Activated CD4-positive, CD25-positive, alpha-beta regulatory T cell (primary cell): ENCODE measurements around the gene UCHL3.
"Not testable (repeated sequence)": the region's sequence is repeated elsewhere in the genome, so short reads cannot be mapped to it uniquely, and the experiment has no call there.

Experiments used
- DNase-seq, 4 experiments: peaks; one replicate each; lab custom pipeline; 2025; lab: John Stamatoyannopoulos, UW

Gene UCHL3

DNA sequence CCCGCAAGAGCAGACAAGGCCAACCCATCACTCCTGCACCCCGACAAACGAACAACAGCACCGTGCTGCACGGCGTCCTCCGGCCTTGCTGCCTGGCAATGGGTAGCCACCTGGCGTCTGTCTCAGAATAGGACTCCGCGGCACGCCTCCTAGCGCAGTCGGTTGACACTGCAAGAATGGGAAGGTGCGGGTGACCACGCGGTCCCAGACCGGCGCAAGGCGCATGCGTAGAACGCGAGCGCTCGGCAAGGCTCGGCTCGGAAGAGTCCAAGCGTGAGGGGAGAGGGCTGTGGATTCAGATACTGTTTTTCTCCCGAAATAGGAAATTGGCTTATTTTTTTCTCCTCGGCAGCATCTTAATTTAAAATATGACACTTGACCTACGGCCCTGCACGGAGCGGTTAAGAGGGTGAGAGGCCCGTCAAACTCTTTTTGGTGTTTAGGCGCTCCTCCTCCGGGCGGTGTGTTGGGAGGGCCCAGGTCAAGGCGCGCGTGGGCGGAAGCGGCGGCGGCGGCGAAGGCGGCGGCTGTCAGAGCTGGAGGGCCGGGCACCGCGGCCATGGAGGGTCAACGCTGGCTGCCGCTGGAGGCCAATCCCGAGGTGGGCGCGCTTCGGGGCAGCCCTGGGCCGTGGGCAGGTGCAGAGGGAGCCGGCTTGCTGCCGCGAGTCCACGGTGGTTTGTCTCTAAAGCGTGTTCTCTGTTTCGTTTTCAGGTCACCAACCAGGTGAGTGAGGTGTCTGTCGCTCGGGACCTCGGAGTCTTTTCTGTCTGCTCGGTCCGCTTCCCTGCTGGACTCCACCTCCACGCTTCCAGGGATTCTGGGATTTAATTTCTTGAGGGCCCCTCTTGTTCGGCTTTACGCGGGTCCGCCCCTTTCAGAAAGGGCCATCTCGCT lies at the start of gene UCHL3:
UCHL3 (plus strand) TSS at position 530 of the 897 bp plus-strand sequence; CDS start at position 560, 30 bp downstream.
- DNase-seq: peak; percentile 87 to 98 (median 95)

DNA sequence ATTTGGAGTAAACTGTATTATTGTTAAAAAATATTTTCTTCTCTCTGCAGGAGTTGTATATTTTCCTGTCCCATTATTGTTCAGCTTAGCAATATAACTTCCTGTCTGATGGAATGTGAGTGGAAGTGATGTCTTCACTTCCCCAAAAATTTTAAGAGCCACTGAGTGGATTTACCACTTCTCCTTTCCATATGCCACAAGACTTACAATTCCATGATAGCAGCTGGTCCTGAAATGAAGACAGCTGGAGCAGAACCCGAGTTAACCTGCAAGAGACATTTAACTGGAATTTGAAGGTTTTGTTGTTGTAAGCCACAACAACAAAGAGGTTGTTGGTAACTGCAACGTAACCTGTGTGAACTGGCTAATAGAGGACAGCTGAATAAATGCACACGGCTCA lies 44.3 kb upstream of the UCHL3 start:
- no peak for DNase-seq

DNA sequence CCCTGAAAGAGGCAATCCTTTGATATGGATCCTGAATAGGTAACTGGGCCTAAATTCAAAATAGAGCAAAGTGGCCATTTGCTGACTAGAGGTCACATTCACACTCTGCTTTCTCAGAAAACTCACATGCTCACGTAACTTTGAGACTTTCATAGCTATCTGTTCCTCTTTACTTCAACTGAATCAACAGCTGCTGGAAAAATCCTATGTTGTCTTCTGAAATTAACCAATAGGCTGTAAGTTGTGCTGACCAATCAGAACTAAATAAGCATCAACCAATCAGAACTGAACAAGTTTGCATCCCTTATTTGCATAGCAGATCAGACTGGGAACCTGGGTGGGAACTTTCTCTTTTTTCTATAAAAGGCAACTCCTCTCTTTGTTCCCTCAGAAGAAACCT lies 43.6 kb upstream of the UCHL3 start:
- DNase-seq: no peak

DNA sequence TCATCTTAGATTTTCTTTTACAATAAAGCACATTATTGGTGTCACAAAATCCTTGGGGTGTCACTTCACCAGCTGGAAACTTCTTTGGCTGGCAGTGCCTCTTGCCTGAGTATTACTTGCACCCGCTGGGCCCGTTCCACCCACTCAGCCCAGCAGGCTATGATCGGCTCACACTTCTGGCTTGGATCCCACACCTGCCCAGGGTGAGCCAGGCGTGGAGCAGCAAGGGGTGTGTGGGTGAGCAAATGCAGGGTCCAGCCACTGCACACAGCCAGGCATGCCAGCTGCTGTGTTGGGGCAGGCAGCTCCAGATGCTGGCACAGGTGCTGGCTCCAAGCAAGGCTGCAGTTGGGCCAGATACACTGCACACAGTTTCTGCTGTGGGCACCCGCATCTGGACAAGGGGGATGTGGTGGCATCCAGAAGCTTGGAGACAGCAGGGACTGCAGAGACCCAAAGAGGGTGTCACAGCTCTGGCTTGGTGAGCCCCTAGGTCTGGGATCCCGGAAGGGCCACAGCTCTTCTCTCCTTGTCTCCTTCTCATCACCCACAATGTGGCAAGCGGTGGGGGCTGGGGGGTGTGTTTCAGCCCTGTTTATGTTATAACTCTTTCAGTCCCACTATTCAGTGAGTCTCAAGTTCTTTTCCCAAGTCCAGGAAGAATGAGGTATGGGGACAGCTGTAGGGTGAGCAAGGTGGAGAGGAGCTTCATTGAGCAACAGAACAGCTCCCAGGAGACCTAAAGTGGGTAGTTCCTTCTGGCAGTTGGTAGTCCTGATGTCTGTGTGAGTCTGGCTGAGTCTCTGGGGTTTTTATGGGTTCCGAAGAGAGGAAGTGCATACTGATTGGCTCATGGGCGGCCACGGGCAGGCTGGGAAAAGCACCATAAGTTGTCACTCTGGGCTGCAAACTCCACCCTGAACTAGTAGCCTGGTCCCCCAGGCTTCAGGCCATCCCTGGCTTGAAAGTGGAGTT lies 42.3 kb upstream of the UCHL3 start:
- no peak for DNase-seq

DNA sequence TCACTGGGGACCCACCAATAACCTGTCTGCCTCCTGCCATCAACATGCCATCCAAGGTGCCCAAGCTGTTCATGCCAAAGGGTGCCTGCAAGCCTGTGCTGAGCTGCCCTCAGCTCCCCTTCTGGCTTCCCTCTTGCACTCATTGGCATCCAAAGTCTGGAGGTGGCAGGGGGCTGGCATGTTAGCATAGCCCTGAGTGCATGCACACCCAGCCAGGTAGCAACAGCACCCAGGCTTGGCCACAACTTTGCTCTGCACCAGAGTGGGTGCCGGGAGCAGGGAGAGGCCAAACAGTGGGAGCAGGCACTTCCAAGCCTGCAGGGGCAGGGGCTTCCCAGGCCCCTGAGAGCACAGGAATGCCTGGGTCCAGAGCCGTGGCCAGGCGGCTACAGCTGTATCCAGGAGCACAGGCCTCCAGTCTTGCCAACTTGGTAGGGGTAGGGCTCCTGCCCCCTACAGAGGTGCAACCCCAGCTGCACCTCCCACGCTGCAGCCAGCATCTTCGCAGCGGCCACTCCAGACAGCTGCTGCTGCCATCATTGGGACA lies 41.5 kb upstream of the UCHL3 start:
- DNase-seq: no peak

DNA sequence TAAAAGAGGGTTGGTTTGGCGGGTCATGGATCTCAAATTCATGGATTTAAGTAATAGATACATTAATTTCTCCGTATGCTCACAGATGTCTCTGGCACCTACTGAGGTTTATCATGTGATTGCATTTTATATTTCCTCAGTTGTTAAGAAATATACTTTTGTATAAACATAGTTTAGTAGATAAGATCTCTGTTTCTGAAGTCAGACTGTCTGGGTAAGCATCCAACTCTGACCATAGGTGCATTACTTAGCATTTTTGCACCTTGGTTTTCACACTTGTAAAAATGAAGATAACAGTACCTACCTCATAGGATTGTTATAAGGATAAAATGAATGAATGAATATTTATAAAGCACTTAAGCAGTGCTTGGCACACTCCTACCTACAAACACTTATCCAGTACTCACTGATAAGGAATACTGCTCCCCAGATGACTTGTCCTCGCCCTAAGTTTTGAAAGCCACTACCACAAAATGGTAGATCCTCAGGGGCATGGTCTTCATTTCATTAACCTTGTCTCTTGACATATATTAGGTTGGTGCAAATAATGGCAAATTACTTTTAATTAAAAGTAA lies 38.5 kb upstream of the UCHL3 start:
- DNase-seq: no peak

DNA sequence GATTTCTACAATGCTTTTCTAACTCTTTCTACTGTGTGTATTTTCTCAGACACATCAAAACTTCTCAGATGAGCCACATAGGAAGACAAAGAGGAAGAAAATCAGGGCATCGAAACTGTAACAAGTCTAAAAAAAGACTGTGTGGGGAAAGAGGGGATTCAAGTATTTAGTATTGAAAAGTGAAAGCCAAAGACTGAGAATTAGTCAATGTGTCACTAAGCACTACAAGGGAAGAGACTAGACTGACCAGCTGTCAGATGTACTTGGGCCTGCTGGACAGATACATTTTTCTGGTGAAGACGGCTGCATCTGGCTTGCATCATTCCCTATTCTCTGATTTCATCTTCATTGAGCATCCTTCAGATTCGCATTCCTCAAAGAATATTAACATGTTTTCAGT lies 37.3 kb upstream of the UCHL3 start:
- DNase-seq: no peak

DNA sequence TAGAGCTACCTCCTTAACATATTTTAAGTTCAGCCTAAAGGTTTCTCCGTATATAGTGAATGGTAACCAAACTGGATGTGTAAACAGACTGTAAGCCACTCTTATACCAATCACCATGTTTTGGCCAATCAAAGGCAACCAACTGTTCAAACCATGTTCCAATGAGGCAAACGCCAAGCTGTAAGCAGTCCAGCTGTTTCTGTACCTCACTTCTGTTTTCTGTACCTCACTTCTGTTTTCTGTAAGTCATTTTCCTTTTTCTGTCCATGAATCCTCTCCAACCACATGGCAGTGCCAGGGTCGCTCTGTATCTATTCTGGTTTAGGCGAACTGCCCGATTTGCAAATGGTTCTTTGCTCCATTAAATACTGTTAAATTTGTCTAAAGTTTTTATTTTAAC lies 36.3 kb upstream of the UCHL3 start:
- no peak for DNase-seq

DNA sequence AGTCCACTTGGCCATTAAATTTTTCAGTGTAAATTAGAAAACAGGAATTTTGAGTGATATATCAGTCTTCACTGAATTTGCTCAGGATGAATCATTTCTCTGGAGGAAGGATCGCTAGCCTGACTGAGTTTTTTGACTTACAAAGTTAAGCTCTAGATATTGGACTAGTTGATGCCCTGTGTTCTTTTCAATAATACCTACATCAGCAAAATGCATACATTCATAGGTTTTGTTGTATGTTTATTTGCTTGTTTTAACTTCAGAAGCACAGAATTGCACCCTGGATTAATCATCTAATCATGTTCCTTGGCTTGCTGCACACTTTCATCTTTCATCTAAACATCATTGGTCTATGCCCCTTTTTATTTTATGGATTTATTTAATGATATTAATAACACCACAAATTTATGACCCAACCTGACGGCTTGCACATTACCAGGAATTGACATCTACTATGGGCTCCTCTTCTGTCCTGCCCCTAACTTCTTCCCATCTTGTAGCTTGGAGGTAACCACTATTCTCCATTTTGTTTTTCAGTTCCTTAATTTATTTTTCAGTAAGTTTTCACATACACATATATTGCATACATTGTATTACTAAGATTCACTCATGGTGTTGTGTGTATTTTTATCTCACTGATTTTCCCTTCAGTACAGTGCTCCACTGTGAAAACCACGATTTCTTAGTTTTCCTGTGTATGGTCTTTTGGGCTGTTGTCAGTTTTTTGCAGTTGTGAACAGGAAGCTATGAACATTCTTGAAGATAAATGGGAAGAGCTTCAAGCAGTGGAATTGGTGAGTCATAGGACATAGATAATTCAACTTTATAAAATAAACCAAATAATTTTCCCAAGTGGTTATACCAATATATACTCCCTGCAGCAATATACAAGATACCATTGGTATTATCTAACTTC lies 35.3 kb upstream of the UCHL3 start:
- no peak for DNase-seq

DNA sequence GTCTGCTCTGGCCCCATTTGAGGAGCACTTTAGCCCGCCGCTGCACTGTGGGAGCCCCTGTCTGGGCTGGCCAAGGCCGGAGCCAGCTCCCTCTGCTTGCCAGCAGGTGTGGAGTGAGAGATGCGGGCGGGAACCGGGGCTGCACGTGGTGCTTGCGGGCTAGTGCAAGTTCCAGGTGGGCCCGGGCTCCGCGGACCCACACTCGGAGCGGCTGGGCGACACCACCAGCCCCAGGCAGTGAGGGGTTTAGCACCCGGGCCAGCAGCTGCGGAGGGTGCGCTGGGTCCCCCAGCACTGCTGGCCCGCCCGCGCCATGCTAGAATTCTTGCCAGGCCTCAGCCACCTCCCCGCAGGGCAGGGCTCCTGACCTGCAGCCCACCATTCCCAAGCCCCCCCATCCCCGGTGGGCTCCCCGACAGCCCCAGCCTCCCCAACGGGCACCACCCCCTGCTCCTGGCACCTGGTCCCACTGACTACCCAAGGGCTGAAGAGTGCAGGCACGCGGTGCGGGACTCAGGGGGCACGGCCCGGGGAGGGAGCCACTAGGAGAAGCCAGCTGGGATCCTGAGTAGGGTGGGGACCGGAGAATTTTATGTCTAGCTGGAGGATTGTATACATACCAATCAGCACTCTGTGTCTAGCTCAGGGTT lies 31.0 kb upstream of the UCHL3 start:
- no peak for DNase-seq

DNA sequence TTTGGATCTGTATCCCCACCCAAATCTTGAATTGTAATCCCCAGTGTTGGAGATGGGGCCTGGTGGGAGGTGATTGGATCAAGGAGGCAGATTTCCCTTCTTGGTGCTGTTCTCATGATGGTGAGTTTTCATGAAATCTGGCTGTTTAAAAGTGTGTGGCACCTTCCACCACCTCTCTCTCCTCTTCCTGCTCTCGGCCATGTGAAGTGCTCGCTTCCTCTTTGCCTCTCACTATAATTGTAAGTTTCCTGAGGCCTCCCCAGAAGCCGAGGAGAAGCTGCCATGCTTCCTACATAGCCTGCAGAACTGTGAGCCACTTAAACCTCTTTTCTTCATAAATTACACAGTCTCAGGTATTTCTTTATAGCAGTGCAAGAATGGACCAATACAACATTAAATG lies 27.6 kb upstream of the UCHL3 start:
- no peak for DNase-seq

DNA sequence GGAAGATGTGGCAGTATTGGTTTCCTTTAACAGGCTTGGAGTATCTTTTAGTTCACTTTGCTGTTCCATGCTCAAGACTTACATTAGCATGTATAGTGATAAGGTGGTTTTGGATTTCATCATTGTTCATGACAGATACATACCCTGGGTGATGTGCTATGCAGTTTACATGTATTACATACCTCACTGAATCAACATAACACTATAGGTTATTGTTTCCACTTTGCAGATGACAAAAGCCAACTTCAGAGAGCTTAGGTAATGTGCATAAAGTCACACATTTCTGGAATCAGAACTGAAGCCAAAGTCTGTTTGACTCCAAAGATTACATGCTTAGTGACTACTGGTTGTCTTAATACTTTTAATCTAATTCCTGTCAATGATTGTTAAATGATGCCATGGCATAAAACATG lies 19.0 kb upstream of the UCHL3 start:
- DNase-seq: no peak

DNA sequence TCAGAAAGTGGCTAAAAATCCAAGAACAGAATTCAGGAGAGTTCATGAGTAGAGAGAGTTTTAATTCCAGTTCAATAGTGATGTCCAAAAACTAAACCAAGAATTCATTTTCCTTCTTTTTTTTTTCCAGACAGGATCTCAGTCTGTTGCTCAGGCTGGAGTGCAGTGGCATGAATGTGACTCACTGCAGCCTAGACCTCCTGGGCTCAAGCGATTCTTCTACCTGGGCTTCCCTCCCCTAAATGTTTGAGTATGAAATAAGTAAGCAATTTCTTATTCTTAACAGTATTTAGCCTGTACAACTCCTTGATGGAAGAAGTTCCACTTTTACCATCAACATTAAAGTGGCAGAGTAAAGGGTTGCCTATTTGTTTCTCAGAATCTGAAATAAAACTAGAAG lies 15.7 kb upstream of the UCHL3 start:
- no peak for DNase-seq

DNA sequence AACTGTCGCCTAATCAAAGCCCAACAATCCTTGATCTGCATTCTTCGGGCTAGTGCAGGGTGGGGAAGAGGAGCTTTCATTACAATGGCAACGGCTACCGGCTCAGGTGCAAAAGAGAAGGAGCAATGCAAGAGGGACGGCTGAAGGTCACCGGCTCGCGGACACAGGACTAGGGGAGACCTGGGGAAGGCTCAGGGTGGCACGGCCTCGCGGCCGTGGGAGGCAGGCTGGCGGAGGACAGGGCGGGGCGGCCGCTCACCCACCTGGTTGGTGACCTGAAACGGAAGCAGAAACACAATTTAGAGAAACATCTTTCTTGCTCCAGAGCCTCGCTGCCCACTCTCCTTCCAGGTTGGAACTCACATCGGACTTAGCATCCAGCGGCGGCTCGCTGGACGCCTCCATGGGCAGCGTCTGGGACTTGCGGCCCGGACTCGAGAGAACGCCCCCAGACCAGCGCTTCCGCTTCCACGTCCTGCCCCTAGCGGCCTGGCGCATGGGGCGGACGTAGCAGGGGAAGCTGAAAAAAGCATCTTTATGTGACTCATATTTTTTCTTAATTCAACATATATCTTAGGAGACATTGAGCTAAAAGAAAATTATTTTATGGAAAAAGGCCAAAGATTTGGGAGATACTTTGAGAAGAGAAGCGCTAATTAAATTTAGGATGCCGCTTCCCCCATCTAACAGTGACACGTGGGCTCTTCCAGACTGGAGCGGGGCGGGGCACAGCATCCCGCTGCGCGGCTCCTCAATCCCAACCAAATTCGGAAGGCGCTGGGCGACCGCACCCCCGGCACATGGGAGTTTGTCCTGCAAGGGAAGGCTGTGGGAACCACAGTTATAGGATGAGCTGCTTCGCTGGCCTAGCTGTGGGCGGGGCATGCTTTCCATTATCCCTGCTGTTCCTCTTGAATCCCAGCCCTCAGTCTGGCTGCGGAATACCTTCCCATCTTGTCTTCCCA lies 11.9 kb upstream of the UCHL3 start, which contains the start of gene COMMD6:
COMMD6 (minus strand) TSS at position 441 of the 965 bp plus-strand sequence; CDS start at position 405, 36 bp downstream.
- peak; percentile 43 to 46 (median 44) for DNase-seq

DNA sequence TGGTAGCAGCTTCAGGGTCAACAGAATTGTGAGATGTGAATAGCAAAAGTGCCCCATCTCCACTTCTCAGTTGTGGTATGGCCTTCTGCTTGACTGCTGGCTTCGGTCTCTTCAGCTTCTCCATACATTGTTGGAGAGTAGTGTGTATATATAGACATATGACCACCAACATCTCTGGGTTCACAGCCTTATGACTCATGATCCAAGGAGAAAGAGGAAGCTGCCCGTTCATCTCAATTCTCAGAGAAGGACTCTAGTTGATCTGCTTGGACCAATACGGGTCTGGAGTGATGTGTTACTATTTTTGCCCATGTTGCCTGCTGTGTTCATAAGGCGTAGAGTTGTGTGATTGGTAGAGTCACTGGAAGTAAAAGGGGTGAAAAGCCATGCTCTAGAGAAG lies 8.3 kb upstream of the UCHL3 start:
- no peak for DNase-seq

DNA sequence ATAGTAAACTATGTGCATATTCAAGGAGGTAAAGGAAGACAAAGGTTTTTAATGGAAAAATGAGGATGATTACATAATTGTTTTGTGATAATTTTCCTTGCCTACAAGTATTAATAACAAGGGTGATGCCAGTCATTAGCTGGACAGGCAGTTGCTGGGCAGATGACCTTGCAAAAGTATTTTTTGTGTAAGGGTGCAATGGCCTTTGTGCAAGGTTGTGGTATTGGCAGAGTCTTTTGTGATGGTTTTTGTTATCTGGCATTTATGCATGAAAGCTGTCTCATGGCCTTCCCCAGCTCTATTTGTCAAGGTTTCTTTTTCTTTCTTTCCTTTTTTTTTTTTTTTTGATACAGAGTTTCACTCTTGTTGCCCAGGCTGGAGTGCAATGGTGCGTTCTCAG lies 7.6 kb upstream of the UCHL3 start:
- DNase-seq: no peak

DNA sequence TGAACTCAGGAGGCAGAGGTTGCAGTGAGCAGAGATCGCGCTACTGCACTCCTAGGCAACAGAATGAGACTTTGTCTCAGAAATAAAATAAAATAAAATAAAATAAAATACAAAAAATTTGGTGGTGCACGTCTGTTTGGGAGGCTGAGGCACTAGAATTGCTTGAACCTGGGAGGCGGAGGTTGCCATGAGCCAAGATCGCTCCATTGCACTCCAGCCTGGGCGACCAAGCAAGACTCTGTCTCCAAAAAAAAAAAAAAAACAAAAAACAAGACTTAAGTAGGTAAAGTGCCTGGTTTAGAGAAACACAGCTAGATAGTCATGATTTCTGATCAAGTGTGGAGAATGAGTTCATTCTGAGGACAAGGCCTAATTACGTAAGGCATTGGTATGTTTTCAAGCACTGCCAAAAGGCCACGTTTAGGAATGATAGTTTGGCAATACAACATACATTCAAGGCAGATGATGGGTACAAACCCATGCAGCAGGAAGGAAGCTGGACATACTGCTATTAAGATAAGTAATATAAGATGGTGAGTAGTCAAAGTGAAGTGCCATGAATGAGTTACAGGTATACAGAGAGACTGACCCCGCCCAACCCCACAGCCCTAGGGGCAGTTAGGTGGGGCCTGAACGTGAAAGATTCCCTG lies 4.8 kb upstream of the UCHL3 start:
- no peak for DNase-seq

DNA sequence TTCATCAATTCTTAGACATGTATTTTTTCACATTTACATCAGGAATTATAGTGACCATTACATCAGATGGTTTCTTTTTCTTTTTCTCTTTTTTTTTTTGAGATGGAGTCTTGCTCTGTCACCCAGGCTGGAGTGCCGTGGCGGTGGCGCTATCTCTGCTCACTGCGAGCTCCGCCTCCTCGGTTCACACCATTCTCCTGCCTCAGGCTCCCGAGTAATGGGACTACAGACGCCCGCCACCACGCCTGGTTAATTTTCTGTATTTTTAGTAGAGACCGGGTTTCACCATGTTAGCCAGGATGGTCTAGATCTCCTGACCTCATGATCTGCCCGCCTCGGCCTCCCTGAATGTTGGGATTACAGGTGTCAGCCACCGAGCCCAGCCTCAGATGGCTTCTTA lies 4.2 kb upstream of the UCHL3 start:
- DNase-seq: not testable (repeated sequence)

DNA sequence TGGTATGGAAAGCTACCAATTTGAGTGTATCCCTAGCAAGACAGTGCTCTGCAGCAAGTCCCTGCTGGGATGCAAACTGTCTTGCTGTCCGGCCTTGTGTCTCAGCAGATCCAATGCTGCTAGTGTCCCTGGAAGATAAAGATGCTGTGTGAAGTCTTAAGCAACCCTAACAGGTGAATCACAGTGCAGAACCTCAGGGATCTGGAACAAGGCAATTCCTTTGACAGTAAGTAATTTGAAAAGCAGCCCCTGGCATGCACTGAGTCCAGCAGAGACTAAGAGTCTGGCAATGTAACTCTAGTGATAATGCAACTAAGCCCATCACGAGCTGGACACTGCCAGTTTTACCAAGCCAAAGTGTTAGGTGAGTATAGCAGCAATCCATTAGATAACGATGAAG lies 1.7 kb upstream of the UCHL3 start:
- no peak for DNase-seq
